NB4 (cell line): ENCODE data around the gene ANG.
"Not testable (repeated sequence)": the region's sequence is repeated elsewhere in the genome, so short reads cannot be mapped to it uniquely, and the experiment has no call there.

Experiments used
- DNase-seq: peaks from one replicate; pipeline ENCODE4 v3.0.0; 2010; ENCODE audit warnings: low read depth
- H3K4me3 ChIP-seq: one replicate; pipeline ENCODE4 v1.5.1; 2011; ENCODE audit warnings: mild to moderate bottlenecking, low read depth, low read length, moderate library complexity
- MYC ChIP-seq: IDR thresholded peaks from 2 replicates; pipeline ENCODE4 v1.6.1; 2011; ENCODE audit warnings: low read depth, low read length
- POLR2A ChIP-seq: IDR thresholded peaks from 2 replicates; pipeline ENCODE4 v1.6.1; 2011; ENCODE audit warnings: mild to moderate bottlenecking; ENCODE audit not compliant: insufficient read length; ENCODE audit errors: extremely low read depth
- TF ChIP-seq, protein P1 (sequence below): IDR thresholded peaks from 2 replicates; pipeline ENCODE4 v1.6.1; 2011; ENCODE audit warnings: low read depth, low read length
- TF ChIP-seq, protein P2 (sequence below): IDR thresholded peaks from one replicate; pipeline ENCODE4 v1.5.1; 2012; ENCODE audit warnings: low read depth, low read length

ANG gene

DNA sequence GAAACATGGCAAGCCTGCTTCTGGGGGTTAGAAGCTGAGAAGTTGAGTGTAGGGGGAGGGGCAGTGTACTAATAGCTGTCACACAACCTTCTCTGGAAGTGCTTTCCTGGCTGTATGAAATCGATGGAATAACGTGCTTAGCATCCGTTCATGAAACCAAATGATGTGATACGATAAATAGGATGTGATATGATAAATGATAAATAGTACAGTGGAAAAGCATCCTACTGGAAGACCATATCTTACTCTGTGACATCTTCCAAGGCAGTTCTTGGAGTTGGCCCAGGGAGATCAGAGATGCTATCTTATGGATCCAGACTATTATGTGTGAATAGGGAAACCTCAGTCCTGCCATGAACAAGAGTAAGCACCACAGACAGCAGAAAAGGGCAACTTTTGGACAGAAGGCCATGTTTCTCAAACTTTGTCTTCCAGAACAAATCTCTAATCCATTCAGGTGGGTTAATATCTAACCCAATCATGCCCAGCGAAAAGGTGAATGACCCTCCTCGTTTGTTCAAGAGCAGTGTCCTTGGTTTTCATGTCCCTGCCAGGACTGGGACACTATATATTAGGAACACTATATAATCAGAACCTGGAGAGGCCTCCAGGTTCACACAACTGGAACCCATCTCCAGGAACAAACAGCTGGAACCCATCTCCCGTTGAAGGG is at the start of gene ANG:
TSS of gene ANG (plus strand) at position 598 of the 673 bp plus-strand sequence. CDS start 4,801 bp downstream, outside the sequence.
- no peak for DNase-seq
- no peak within 1 kb of the TSS for H3K4me3 ChIP-seq
- TF ChIP-seq POLR2A (no peak), MYC (no peak)
- TF ChIP-seq, protein P1, sequence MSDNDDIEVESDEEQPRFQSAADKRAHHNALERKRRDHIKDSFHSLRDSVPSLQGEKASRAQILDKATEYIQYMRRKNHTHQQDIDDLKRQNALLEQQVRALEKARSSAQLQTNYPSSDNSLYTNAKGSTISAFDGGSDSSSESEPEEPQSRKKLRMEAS = no peak
- TF ChIP-seq, protein P2, sequence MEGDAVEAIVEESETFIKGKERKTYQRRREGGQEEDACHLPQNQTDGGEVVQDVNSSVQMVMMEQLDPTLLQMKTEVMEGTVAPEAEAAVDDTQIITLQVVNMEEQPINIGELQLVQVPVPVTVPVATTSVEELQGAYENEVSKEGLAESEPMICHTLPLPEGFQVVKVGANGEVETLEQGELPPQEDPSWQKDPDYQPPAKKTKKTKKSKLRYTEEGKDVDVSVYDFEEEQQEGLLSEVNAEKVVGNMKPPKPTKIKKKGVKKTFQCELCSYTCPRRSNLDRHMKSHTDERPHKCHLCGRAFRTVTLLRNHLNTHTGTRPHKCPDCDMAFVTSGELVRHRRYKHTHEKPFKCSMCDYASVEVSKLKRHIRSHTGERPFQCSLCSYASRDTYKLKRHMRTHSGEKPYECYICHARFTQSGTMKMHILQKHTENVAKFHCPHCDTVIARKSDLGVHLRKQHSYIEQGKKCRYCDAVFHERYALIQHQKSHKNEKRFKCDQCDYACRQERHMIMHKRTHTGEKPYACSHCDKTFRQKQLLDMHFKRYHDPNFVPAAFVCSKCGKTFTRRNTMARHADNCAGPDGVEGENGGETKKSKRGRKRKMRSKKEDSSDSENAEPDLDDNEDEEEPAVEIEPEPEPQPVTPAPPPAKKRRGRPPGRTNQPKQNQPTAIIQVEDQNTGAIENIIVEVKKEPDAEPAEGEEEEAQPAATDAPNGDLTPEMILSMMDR = no peak

DNA sequence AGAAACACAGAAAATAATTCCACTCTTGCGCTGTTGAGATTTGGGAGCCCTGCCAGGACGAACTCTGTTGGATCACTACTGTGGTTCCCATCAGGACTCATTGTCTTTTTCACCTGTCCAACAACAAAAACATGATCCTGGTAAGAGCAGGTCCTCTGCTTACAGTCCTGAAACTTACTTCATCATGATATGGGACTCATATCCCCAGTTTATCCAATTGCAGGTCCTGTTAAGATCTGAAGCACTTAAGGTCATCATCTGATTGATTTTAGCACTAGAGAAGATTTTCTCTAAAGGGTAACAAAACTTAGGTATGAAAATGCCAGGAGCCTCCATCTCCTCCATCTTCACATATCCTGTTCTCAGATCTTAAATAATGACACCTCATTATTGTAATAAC is 47.0 kb upstream of the ANG start, which contains the start of gene OR6S1:
TSS of gene OR6S1 (minus strand) at position 101 of the 400 bp plus-strand sequence. CDS start at position 101, 0 bp downstream.
- no peak for DNase-seq
- no peak within 1 kb of the TSS for H3K4me3 ChIP-seq
- TF ChIP-seq POLR2A (no peak), MYC (no peak)
- TF ChIP-seq, protein P1 = no peak
- TF ChIP-seq, protein P2 = no peak

DNA sequence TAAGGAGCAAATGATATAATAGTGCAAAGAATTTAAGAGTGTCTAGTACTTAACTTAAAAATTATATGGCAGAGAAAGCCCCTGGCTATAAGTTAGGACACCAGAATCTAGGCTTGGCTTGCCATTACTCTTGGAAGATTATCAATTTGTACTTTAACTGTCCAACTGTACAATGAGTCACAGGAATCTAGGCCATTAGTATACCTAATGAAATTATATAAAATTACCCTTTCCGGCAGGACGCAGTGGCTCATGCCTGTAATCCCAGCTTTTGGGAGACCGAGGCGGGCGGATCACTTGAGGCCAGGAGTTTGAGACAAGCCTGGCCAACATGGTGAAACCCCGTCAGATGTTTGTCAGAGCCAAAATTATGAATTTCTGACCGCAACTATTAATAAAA is 46.4 kb upstream of the ANG start:
- no peak overlapping the region for H3K4me3 ChIP-seq
- DNase-seq = no peak
- TF ChIP-seq, protein P2 = no peak
- TF ChIP-seq, protein P1 = no peak
- no peak for TF ChIP-seq MYC
- TF ChIP-seq POLR2A = no peak

DNA sequence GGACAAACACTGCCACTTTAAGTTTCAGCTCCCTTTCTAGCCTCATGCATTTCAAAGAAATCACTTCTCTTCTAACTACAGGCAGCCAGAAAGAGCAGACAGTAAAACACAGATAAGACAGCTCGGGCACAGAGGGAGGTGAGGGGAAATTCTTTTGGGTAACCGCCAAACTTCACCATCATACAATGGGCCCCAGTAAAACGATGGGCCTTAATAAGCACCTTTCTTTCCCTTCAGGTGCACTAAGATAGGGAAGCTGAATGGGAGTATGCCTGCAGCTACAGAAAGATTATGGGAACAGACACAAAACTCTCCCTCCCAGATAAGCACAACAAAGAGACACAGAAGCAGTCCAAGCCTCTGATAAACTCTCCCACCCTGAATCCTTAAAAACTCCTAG is 45.8 kb upstream of the ANG start:
- H3K4me3 ChIP-seq, DNase-seq: not testable (repeated sequence)

DNA sequence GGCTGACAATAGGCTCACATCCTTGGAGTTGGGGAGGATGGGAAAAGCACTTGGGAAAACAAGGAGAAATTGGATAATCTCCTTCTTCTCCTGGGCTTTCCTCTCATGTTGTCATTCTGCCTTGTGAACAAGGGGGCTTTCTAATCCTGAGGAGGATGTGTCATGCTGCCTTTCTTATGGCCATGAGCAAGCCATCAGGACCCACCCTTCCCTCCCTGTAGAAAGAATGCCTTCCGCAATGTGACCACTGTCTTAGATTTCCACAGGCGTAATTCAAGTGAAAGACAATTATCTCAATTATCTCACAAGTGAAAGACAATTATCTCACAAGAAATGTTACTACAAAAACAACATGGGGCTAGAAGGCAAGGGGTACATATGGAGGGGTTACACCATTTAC is 44.0 kb upstream of the ANG start:
- TF ChIP-seq, protein P1 = no peak
- TF ChIP-seq, protein P2 = no peak
- TF ChIP-seq POLR2A (no peak), MYC (no peak)
- no peak for DNase-seq
- H3K4me3 ChIP-seq = no peak overlapping the region

DNA sequence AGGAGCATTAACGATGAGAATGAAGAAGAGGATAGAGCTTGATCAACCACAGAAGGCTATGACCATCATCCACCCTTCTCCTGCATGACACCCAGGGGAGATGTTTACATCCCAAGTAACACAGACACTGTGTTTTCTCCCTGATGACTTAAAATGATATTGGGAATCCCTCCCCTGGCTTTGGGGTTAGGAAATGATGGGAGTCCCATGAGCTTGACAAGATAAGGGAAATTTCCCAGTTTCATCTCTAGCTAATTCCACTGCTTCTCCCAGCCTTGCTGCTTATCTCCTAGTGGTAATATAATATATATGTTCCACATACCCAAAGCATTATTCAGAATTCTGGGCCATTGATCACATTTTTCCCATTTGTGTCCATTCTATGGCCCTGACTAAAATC is 43.1 kb upstream of the ANG start:
- TF ChIP-seq, protein P2 = no peak
- no peak for TF ChIP-seq POLR2A
- no peak for TF ChIP-seq MYC
- TF ChIP-seq, protein P1 = no peak
- no peak overlapping the region for H3K4me3 ChIP-seq
- no peak for DNase-seq
